Measurements from ENCODE around the gene FBXO45.
"Not testable (repeated sequence)": the region's sequence is repeated elsewhere in the genome, so short reads cannot be mapped to it uniquely, and the experiment has no call there.

FBXO45 gene

DNA sequence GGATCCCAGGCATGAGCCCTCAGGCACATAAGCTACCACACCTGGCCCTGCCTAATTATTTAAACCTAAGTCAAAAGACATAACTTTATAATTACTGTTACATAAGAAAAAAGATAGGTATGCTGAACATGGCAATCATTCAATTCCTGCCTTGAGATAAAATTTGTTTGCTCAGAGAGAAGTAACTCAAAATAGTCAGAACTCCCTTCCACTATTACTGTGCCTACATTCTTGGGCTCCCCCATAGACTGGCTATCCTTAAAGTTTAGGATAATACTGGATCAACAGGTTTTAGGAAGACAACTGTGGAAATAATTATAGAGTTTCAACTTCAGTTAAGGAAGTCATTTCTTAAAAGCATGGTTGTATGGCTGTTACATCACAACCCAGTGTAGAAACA, 10.0 kb upstream of the FBXO45 start:
- no peak for DNase-seq

DNA sequence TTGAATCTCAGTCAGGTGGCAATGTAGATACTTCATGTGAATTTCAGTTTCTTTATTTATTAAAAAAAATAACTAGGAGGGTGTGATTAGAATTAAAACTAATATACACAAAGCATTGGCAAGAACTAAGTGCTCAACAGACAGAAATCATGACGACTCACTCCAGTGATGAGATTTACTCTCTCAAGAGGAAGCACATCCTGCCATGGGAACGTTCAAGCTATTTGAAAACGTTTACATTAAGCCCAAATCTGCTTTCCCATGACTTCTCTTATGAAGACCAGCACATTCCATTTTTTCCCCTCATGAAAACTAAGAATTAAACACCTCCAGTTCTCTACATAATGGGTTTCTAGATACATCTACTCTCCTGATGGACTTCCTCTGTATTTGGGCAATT, 8.6 kb upstream of the FBXO45 start:
- no peak for DNase-seq

DNA sequence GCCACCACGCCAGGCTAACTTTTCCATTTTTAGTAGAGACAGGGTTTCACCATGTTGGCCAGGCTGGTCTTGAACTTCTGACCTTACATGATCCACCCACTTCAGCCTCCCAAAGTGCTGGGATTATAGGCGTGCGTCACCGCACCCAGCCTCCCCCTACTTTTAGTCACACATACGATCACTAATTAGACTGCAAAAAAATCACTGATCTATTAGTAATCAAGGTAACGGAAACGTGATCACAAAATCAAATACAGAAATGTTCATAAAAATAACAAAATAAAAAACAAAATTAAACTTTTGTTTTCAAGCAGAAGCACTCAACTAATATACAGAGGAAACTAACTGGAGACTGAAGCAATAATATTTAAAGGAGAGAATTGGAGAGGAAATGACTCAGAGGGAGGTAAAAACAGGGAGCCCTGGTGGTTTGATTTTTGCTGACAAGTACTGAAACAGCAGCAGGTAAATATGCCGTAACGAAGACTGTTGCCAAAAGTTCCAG, 4.7 kb upstream of the FBXO45 start:
- DNase-seq, result no peak

DNA sequence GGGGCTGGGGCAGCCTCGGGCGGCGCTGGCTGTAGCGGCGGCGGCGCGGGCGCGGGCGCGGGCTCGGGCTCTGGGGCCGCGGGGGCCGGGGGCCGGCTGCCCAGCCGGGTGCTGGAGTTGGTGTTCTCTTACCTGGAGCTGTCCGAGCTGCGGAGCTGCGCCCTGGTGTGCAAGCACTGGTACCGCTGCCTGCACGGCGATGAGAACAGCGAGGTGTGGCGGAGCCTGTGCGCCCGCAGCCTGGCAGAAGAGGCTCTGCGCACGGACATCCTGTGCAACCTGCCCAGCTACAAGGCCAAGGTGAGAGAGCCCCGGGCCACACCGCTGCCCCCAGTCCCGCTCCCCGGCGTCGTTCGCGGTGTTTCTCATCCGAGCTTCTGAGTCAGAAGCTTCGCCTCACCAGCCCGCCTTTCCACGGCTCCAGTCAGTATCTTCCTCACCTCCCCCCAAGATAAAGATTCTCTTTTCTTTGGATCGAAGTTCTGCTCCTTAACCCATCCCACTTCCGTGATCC, 600 bp downstream of the FBXO45 start:
- DNase-seq, result no peak

DNA sequence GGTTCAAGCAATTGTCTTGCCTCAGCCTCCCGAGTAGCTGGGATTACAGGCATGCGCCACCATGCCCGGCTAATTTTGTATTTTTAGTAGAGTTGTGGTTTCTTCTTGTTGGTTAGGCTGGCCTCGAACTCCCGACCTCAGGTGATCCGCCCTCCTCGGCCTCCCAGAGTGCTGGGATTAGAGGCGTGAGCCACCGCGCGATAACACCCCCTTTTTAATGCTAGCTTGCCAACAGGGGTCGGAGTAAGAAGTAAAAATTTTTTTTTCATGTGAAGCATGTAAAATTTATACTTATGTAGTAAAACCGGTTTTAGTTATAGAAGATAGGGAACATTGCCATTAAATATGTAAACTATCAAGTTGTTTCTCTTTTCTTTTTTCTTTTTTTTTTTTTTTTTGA, 1.9 kb downstream of the FBXO45 start:
- not testable (repeated sequence) for DNase-seq

DNA sequence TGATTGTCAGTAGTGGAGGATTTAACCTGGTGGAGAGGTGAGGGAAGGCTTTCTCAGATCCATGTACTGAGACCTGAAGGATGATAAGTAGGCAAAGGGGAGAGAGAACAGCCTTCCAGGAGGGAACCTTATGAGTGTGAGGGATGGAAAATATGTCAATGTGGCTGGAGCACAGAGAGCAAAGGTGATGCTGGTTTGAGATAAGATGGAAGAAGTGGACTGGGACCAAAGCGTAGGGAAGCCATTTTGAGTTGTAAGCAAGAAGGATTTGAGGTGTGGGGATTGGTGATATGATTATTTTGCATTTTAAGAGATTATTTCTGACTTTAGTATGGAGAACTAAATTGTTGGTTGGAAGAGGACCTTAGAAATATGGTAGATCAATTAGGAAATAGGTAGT, 3.9 kb downstream of the FBXO45 start:
- DNase-seq, result no peak

DNA sequence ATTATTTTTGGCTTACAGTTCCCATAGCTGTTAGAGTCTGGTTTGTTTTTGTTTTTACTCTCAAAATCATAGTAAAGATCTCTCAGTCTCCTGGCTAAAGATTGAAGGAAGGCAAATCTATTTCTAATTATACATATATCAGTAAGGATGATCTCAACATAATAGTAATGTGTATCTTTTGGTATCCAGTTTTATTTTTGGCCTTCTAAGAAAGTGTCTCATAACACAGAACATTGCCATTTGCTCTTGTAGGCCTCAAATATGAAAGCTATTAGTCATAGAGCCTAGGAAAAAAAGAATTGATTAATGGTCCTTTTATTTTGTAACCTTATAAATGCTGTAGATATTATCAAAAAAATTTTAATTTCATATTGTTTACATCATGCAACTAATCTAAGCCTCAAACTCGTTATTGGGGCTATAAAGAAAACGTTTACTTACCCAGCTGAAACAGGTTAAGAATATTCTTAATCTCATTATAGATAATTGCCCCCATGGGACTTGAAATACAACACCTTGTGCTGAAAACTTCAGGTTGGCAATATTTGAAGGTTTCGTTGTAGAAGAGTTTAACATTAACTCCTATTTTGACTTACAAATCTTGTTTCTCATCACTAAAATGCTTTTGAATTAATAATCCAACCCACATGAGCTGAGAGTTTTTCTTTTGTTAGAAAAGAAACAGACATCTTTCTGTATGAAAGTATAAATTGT, 16.7 kb downstream of the FBXO45 start:
- DNase-seq, result no peak

DNA sequence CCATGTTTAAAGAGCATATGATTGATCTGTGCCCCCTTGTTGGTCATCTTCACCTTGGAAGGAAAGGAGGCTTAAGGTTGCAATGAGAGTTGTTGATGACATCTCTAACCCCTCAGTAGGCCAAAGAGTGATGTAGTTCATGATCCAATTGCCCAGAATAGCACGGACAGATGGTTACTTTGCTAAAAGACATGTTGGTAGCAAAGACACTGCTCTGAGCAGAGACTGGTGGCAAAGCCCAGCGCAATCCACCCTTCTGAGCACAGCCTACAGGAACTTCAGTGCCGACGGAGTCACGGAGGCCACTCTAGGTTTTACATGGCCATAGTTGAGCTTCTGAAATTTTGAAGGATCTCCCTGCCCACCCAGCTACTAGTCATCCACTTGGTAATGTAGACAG, 21.8 kb downstream of the FBXO45 start:
- no peak for DNase-seq

DNA sequence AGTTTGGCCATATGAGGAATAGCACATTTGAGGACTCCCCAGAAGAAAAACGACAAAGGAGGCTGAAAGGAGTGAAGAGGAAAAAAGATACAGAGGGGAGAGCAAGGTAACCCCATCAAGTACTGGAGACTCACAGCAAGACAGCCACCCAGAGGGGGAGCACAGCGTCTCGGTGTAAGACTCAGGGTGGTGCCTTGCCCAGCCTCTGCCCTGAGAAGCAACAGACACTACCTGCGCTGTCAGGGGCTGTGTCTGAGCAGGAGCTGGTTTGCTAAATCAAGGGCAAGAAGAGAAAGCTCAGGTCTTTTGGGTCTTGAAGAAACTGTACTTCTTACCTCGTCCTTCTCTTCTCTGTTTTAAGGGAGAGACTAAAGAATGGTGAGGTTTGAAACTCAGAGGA, 27.9 kb downstream of the FBXO45 start:
- DNase-seq, result no peak

DNA sequence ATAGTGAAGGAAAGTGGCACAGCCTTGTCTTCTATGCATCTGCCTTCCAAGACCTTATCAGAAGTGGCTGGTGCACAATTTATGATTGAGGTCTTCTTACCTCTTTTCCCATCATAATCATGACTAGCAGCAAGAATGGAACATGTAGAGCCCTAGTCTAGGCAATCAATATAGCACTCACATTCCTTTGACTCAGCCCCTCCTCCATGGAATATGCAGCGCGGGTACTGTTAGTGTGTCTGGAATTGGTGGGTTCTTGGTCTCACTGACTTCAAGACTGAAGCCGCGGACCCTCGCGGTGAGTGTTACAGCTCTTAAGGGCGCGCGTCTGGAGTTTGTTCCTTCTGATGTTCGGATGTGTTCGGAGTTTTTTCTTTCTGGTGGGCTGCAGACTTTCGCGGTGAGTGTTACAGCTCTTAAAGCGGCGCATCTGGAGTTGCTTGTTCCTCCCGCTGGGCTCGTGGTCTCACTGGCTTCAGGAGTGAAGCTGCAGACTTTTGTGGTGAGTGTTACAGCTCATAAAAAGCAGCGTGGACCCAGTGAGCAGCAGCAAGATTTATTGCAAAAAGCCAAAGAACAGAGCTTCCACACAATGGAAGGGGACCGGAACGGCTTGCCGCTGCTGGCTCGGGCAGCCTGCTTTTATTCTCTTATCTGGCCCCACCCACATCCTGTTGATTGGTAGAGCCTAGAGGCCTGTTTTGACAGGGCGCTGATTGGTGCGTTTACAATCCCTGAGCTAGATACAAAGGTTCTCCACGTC, 29.7 kb downstream of the FBXO45 start:
- DNase-seq, result not testable (repeated sequence)

DNA sequence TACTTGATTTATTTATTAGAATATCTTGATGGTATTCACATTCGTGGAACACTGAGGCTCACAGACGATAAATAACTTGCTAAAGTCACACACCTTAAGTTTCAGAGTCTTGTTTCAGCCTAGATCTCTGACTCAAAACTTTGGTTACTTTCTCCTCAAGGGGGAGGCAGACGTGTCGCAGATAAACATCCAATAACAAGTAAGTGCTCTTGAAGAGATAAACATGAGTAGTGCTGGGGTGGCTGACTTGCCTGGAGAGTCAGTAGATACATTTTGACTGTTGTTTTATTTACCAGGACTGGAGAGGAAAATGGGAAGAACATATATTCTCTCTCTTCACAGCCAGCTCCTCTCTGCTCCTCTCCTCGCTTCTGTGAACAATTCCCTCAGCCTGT, 31.3 kb downstream of the FBXO45 start:
- no peak for DNase-seq

DNA sequence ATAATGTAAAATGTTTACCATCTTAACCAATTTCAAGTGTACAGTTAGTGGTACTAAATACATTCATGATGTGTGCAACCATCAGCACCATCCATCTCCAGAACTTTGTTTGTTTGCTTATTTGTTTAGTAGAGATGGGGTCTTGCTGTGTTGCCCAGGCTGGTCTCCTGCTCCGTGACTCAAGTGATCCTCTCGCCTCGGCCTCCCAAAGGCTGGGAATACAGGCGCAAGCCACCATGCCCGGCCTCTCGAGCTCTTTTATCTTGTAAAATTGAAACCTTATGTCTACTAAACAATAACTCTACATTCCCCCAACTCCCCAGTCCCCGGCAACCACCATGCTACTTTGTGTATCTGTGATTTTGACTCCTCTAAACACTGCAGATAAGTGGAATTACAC, 31.9 kb downstream of the FBXO45 start:
- no peak for DNase-seq

DNA sequence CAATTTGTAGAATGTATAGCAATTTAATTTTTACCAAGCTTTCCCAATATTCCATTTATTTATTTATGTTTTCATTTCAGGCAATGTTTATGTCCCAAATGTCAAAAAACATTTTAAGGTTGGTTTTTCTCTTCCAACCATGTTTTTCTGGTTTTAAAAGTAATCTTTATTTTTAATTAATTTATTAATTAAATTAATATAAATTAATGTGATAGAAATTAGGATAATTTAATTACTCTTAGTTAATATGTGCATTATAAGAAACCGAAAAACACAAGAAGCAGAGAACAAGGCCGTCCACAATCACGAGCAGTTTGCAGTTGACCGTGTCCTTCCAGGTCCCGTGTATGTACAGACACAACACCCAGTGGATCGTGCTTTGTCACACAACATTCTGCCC, 34.2 kb downstream of the FBXO45 start:
- DNase-seq, result no peak

DNA sequence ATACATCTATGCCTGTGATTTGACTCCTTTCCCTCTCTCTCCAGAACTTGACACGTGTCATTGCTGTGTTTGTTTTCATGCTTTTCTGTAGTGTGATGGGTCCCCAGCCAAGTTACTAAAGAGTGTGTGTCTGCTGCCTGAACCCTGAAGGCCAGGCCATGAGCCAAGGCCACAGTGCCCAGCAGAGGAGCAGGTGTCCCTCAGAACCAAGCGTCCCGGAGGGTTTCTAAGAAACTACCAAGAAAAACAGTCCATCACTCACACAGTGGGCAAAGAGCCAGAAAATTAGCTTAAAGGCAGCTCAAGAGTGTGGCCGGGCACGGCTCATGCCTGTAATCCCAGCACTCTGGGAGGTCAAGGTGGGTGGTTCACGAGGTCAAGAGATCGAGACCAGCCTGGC, 35.2 kb downstream of the FBXO45 start:
- DNase-seq, result no peak

DNA sequence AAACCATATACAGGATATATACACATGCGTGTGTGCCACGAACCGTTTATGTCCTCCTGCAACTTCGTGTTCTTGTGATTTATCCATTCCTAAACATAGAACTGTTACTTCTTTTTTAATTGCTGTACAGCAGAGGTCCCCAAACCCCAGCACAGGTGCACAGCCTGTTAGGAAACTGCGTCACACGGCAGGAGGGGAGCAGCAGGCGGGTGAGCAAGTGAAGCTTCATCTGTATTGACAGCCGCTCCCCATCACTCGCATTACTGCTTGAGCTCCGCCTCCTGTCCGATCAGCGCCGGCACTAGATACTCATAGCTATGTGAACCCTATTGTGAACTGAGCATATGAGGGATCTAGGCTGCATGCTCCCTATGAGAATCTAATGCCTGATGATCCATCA, 36.1 kb downstream of the FBXO45 start:
- DNase-seq, result no peak

DNA sequence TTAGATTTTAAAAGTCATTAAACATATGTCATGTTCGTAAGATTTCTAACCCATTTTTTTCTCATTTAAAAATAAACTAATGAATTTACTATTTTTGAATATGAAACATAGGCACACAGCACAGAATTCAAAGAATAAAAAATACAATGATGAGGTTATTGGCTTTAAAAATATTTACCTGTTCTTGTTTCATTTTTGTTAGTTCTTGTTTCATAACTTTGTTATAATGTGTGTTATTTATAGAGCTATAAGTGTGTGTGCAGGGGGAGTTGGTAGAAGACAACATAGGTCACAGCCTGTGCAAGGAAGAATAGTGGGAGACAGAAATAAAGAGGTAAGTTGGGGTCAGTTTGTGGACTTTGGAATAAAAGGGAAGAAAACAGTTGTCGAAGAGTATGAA, 40.2 kb downstream of the FBXO45 start:
- no peak for DNase-seq

DNA sequence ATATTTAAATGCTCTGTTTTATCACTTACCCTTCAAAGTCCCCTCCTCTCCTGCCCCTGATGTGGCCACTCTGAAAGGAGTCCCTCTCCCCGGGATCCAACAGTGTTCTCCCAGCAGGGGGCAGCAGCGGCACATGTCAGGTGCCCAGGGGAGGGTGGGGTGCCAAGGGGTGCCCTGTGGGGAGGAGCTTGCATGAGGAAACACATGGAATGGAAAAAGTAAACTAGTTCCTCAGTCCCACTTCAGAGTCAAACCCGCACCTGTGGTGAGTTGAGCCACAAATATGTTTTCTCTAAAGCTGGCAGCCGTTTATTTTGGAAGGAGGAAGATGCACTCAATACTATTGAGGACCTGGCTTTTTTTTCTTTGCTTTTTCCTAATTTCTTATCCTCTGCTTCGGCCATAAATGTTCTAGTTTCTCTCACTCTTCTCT, 40.9 kb downstream of the FBXO45 start:
- DNase-seq, result peak; percentile 88

DNA sequence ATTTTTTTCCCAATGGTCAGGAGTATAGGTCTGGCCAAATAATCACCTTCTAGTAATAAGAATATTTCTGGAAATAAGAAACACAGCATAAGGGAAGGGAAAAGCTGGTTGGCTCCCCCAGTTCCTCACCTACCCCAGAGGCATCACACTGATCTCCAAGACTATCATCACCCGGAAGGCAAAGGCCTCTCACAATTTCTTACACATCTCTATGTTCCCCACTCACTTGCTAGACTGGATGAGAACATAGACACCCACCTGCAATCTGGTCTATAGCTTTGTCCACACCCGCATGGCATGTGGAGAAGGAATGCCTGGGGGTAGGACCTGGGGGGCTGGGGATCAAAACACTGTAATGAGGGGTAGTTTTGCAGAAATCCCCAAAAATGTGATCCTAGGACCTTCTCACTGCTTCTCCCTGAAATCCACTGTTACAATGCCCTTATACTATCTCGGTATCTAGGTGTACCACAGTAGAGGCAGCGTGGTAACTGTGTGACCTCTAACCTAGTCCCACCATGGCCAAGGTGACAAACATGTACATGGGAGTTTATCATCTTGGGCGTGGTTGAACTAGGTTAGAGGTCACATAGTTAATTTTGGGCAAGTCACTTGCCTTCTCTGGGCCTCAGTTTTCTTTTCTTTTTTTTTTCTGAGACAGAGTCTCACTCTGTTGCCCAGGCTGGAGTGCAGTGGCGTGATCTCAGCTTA, 41.5 kb downstream of the FBXO45 start:
- no peak for DNase-seq

DNA sequence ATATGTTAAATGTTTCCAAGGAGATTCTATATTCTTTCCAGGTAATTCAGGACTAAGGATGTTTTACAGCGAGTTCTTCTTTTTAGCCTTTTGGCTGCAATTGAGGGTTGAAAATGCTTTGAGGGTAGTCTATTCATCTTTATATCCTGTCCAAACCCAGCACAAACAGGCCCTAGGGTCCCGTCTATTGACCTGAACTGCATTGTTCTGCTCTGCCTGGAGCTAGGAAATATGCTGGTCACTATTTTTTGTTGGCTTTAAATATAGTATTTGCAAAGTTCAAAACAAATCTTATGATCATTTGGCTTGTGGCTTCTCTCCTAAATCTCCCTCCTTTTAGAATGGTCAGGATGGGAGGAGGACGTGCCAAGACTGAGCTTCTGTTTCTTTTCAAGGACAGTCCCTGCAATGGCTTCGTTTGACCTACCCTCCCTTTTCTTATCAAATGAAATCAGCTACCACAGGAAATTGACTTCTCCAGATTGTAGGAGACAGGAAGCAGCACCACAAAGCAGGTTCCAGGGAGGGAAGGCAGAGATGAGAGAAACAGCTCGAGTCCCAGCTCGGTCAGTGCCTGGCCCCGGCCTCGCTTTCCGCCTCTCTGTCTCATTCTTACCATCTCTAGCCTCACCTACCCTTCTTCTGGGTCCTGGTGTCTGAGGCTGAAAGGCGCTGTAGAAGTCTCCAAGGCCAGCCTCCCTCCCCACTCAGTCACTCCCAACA, 43.5 kb downstream of the FBXO45 start:
- no peak for DNase-seq

DNA sequence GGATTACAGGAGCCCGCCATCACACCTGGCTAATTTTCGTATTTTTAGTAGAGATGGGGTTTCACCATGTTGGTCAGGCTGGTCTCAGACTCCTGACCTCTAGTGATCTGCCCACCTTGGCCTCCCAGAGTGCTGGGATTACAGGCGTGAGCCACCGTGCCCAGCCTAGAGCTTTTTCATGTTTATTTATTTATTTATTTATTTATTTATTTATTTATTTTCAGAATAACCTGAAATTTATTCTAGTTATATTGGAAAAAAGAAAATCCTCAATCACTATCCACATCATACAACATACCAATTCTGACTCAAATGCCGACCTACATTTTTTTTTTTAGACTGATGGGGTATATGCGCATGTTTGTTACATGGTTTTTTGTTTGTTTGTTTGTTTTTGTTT, 46.8 kb downstream of the FBXO45 start:
- not testable (repeated sequence) for DNase-seq

DNA sequence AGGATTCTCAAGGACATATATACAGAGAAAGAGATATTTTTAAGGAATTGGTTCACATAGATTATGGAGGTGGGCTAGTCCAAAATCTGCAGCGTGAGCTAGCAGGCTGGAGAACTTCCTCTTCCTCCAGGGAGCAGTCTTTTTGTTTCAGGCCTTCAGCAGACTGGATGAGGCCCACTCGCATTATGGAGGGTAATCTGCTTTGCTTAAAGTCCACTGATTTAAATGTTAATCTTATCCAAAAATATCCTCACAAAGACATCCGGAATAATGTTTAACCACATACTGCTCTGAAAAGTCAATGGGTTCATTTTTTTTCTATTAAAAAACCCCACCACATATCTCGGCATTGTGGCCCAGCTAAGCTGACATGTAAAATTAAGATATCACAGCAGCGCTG, 48.8 kb downstream of the FBXO45 start:
- DNase-seq, result no peak

DNA sequence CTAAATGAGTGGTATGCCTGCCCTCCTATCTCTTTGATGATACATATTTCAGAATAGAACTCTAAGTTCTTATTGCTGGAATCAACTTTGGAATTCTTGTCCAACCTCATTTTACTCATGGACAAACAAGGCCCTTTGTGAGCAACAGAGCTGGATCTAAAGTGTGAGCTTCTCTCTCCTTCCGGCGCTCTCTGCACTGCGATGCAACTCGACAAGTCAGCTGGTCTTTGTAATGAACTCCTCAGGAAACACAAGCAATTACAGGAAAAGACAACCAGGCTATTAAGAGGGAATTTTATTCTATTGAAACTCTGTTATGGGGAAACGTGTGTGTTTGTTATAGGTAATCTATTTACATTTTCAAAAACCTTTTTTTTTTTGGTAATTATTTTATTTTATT, 50.8 kb downstream of the FBXO45 start:
- DNase-seq, result no peak

DNA sequence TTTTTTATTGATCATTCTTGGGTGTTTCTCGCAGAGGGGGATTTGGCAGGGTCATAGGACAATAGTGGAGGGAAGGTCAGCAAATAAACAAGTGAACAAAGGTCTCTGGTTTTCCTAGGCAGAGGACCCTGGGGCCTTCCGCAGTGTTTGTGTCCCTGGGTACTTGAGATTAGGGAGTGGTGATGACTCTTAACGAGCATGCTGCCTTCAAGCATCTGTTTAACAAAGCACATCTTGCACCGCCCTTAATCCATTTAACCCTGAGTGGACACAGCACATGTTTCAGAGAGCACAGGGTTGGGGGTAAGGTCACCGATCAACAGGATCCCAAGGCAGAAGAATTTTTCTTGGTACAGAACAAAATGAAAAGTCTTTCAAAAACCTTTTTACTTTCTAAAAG, 51.2 kb downstream of the FBXO45 start:
- DNase-seq, result not testable (repeated sequence)
